Measurements from ENCODE around the gene WDR73. TPM values are rescaled to one million over a fixed set of nuclear protein-coding genes. Genes with fewer than 3 reads are reported as not detected.
"Not testable (repeated sequence)": the region's sequence is repeated elsewhere in the genome, so short reads cannot be mapped to it uniquely, and the experiment has no call there.

WDR73 gene
- polyA plus RNA-seq (2013, experiment 1 of 2): 18.5 TPM
- polyA plus RNA-seq (2013, experiment 2 of 2): 21.6 TPM

- WGBS, 2 experiments (ENCODE audit: insufficient coverage in 2 of 2): 0 to 1% methylated on average over 40 to 44 of the region's 49 CpGs
- Histone ChIP-seq H3K4me3 (ENCODE audit: extremely low read depth, insufficient read depth, low read length, poor library complexity, severe bottlenecking) (peak within 1 kb of the TSS; percentile 80), H3K9me3 (ENCODE audit: control insufficient read depth, low read length) (no peaks in the 10 kb centered on the region), H3K36me3 (ENCODE audit: control insufficient read depth, insufficient read depth, low read length) (peaks cover 35% of the 10 kb centered on the region), H3K27ac (ENCODE audit: low read depth, low read length, severe bottlenecking) (peak within 1 kb of the TSS; percentile 91), H3K4me1 (ENCODE audit: control insufficient read depth, insufficient read depth, low read length, poor library complexity, severe bottlenecking) (peaks cover 19% of the 10 kb centered on the region)
These were observed at the start of gene WDR73 for GRCh38 chr15:84653910-84654688. Gene WDR73, minus strand, starts transcription at chr15:84654283. Its CDS starts 9 bp downstream, at chr15:84654274.

GRCh38 chr15:84703808-84704207 is 49.7 kb upstream of the WDR73 start:
- no peak overlapping the region for H3K27ac ChIP-seq (ENCODE audit: low read depth, low read length, severe bottlenecking)
- peaks cover 32% of the 10 kb centered on the region for H3K36me3 ChIP-seq (ENCODE audit: control insufficient read depth, insufficient read depth, low read length)
- no peaks in the 10 kb centered on the region for H3K9me3 ChIP-seq (ENCODE audit: control insufficient read depth, low read length)
- H3K4me1 ChIP-seq (ENCODE audit: control insufficient read depth, insufficient read depth, low read length, poor library complexity, severe bottlenecking): peaks cover 5% of the 10 kb centered on the region
- no peak overlapping the region for H3K4me3 ChIP-seq (ENCODE audit: extremely low read depth, insufficient read depth, low read length, poor library complexity, severe bottlenecking)
- WGBS, 2 experiments (ENCODE audit: insufficient coverage in 2 of 2): 94 to 96% methylated on average over 4 to 5 of the region's 5 CpGs

GRCh38 chr15:84702961-84703482 is 48.9 kb upstream of the WDR73 start:
- Histone ChIP-seq H3K4me3 (ENCODE audit: extremely low read depth, insufficient read depth, low read length, poor library complexity, severe bottlenecking) (no peak overlapping the region), H3K27ac (ENCODE audit: low read depth, low read length, severe bottlenecking) (no peak overlapping the region), H3K4me1 (ENCODE audit: control insufficient read depth, insufficient read depth, low read length, poor library complexity, severe bottlenecking) (peaks cover 5% of the 10 kb centered on the region), H3K36me3 (ENCODE audit: control insufficient read depth, insufficient read depth, low read length) (peaks cover 31% of the 10 kb centered on the region), H3K9me3 (ENCODE audit: control insufficient read depth, low read length) (no peaks in the 10 kb centered on the region)
- WGBS, 2 experiments (ENCODE audit: insufficient coverage in 2 of 2): 94 to 100% methylated on average over 2 to 4 of the region's 4 CpGs

GRCh38 chr15:84699538-84700191 is 45.6 kb upstream of the WDR73 start:
- Histone ChIP-seq H3K36me3 (ENCODE audit: control insufficient read depth, insufficient read depth, low read length) (peaks cover 23% of the 10 kb centered on the region), H3K27ac (ENCODE audit: low read depth, low read length, severe bottlenecking) (no peak overlapping the region), H3K4me3 (ENCODE audit: extremely low read depth, insufficient read depth, low read length, poor library complexity, severe bottlenecking) (no peak overlapping the region), H3K9me3 (ENCODE audit: control insufficient read depth, low read length) (no peaks in the 10 kb centered on the region), H3K4me1 (ENCODE audit: control insufficient read depth, insufficient read depth, low read length, poor library complexity, severe bottlenecking) (no peaks in the 10 kb centered on the region)
- 93 to 94% methylated on average over 6 of the region's 8 CpGs for whole genome bisulfite sequencing, 2 experiments (ENCODE audit: insufficient coverage in 2 of 2)

GRCh38 chr15:84697236-84697990 is 43.3 kb upstream of the WDR73 start:
- Histone ChIP-seq H3K4me1 (ENCODE audit: control insufficient read depth, insufficient read depth, low read length, poor library complexity, severe bottlenecking) (no peaks in the 10 kb centered on the region), H3K36me3 (ENCODE audit: control insufficient read depth, insufficient read depth, low read length) (peaks cover 15% of the 10 kb centered on the region), H3K9me3 (ENCODE audit: control insufficient read depth, low read length) (no peaks in the 10 kb centered on the region), H3K27ac (ENCODE audit: low read depth, low read length, severe bottlenecking) (no peak overlapping the region), H3K4me3 (ENCODE audit: extremely low read depth, insufficient read depth, low read length, poor library complexity, severe bottlenecking) (no peak overlapping the region)
- no CpG with 5 or more reads among the region's 1 CpG for WGBS, 2 experiments (ENCODE audit: insufficient coverage in 2 of 2)

- H3K36me3 ChIP-seq (ENCODE audit: control insufficient read depth, insufficient read depth, low read length): peaks cover 21% of the 10 kb centered on the region
- no peak overlapping the region for H3K4me3 ChIP-seq (ENCODE audit: extremely low read depth, insufficient read depth, low read length, poor library complexity, severe bottlenecking)
- H3K27ac ChIP-seq (ENCODE audit: low read depth, low read length, severe bottlenecking): no peak overlapping the region
- no CpG with 5 or more reads among the region's 4 CpGs for WGBS, 2 experiments (ENCODE audit: insufficient coverage in 2 of 2)
- H3K4me1 ChIP-seq (ENCODE audit: control insufficient read depth, insufficient read depth, low read length, poor library complexity, severe bottlenecking): no peaks in the 10 kb centered on the region
- no peaks in the 10 kb centered on the region for H3K9me3 ChIP-seq (ENCODE audit: control insufficient read depth, low read length)
These were observed 42.7 kb upstream of the WDR73 start for GRCh38 chr15:84696757-84697156.

GRCh38 chr15:84690342-84690741 is 36.3 kb upstream of the WDR73 start:
- no peaks in the 10 kb centered on the region for H3K4me1 ChIP-seq (ENCODE audit: control insufficient read depth, insufficient read depth, low read length, poor library complexity, severe bottlenecking)
- WGBS, 2 experiments (ENCODE audit: insufficient coverage in 2 of 2): 100% methylated on average over 3 to 5 of the region's 8 CpGs
- H3K9me3 ChIP-seq (ENCODE audit: control insufficient read depth, low read length): no peaks in the 10 kb centered on the region
- peaks cover 69% of the 10 kb centered on the region for H3K36me3 ChIP-seq (ENCODE audit: control insufficient read depth, insufficient read depth, low read length)
- H3K27ac ChIP-seq (ENCODE audit: low read depth, low read length, severe bottlenecking): no peak overlapping the region
- no peak overlapping the region for H3K4me3 ChIP-seq (ENCODE audit: extremely low read depth, insufficient read depth, low read length, poor library complexity, severe bottlenecking)

- H3K27ac ChIP-seq (ENCODE audit: low read depth, low read length, severe bottlenecking): no peak overlapping the region
- WGBS, 2 experiments (ENCODE audit: insufficient coverage in 2 of 2): 92 to 100% methylated on average over 3 of the region's 4 CpGs
- peaks cover 70% of the 10 kb centered on the region for H3K36me3 ChIP-seq (ENCODE audit: control insufficient read depth, insufficient read depth, low read length)
- no peak overlapping the region for H3K4me3 ChIP-seq (ENCODE audit: extremely low read depth, insufficient read depth, low read length, poor library complexity, severe bottlenecking)
- no peaks in the 10 kb centered on the region for H3K9me3 ChIP-seq (ENCODE audit: control insufficient read depth, low read length)
- H3K4me1 ChIP-seq (ENCODE audit: control insufficient read depth, insufficient read depth, low read length, poor library complexity, severe bottlenecking): no peaks in the 10 kb centered on the region
These were observed 35.8 kb upstream of the WDR73 start for GRCh38 chr15:84689858-84690257.

GRCh38 chr15:84686446-84686845 is 32.4 kb upstream of the WDR73 start:
- not testable (repeated sequence) for H3K9me3 ChIP-seq (ENCODE audit: control insufficient read depth, low read length); H3K4me3 ChIP-seq (ENCODE audit: extremely low read depth, insufficient read depth, low read length, poor library complexity, severe bottlenecking); H3K4me1 ChIP-seq (ENCODE audit: control insufficient read depth, insufficient read depth, low read length, poor library complexity, severe bottlenecking); H3K27ac ChIP-seq (ENCODE audit: low read depth, low read length, severe bottlenecking)
- 92 to 98% methylated on average over 6 to 7 of the region's 7 CpGs for WGBS, 2 experiments (ENCODE audit: insufficient coverage in 2 of 2)
- peaks cover 87% of the 10 kb centered on the region for H3K36me3 ChIP-seq (ENCODE audit: control insufficient read depth, insufficient read depth, low read length)

GRCh38 chr15:84685304-84685703 is 31.2 kb upstream of the WDR73 start:
- peaks cover 86% of the 10 kb centered on the region for H3K36me3 ChIP-seq (ENCODE audit: control insufficient read depth, insufficient read depth, low read length)
- WGBS, 2 experiments (ENCODE audit: insufficient coverage in 2 of 2): 80 to 100% methylated on average over 1 to 2 of the region's 5 CpGs
- H3K9me3 ChIP-seq (ENCODE audit: control insufficient read depth, low read length): no peaks in the 10 kb centered on the region
- no peak overlapping the region for H3K27ac ChIP-seq (ENCODE audit: low read depth, low read length, severe bottlenecking)
- H3K4me3 ChIP-seq (ENCODE audit: extremely low read depth, insufficient read depth, low read length, poor library complexity, severe bottlenecking): no peak overlapping the region
- no peaks in the 10 kb centered on the region for H3K4me1 ChIP-seq (ENCODE audit: control insufficient read depth, insufficient read depth, low read length, poor library complexity, severe bottlenecking)
